HEK293 (cell line): Measurements from ENCODE around the gene PROK1.

Experiments
- CTCF ChIA-PET: fragments of 350-600 bp; formaldehyde crosslinking; extraction: SDS; loops from one replicate; lab custom pipeline; 2021; ENCODE audit warnings: antibody characterized with exemption; lab: Yijun Ruan, JAX
- POLR2A ChIA-PET: fragments of 300-600 bp; formaldehyde crosslinking; extraction: SDS; loops from one replicate; lab custom pipeline; 2020; ENCODE audit warnings: antibody characterized with exemption, inconsistent platforms; lab: Yijun Ruan, JAX
- H3K27ac ChIP-seq: fragments of 200-500 bp; sonication (Bioruptor generic); 2 replicates; pipeline ENCODE4 v1.5.1; 2014; ENCODE audit warnings: low read depth, low read length, control low read depth, inconsistent platforms; ENCODE audit errors: extremely low read depth
- H3K36me3 ChIP-seq, 2 experiments: fragments of 200-500 bp in 1 of 2; sonication (Bioruptor generic) in 1 of 2; 1 replicate in 1 of 2; 2 replicates in 1 of 2; pipeline ENCODE4 v1.5.1; 2014 to 2017; ENCODE audit warnings: inconsistent platforms in 2 of 2, low read length in 2 of 2; ENCODE audit not compliant: control insufficient read depth in 2 of 2, insufficient read depth in 1 of 2
- H3K4me1 ChIP-seq: fragments of 200-500 bp; sonication (Bioruptor generic); 2 replicates; pipeline ENCODE4 v1.5.1; 2014; ENCODE audit warnings: mild to moderate bottlenecking, low read length, inconsistent platforms; ENCODE audit not compliant: control insufficient read depth, insufficient read depth
- H3K4me3 ChIP-seq: 2 replicates; pipeline ENCODE4 v1.5.1; 2011; ENCODE audit warnings: low read depth, mild to moderate bottlenecking, control low read depth, low read length, moderate library complexity
- H3K9me3 ChIP-seq: fragments of 200-500 bp; sonication (Bioruptor generic); 2 replicates; pipeline ENCODE4 v1.5.1; 2014; ENCODE audit warnings: low read depth, low read length, inconsistent platforms; ENCODE audit not compliant: control insufficient read depth, insufficient read depth
- BCL6B ChIP-seq: fragments of 450-650 bp; formaldehyde crosslinking; IDR thresholded peaks from 2 replicates; pipeline ENCODE4 v1.5.1; 2017; ENCODE audit warnings: missing biosample characterization, missing genetic modification characterization
- FEZF1 ChIP-seq: fragments of 450-650 bp; formaldehyde crosslinking; IDR thresholded peaks from 2 replicates; pipeline ENCODE4 v1.5.1; 2016; ENCODE audit warnings: missing biosample characterization, missing genetic modification characterization
- GLIS1 ChIP-seq: fragments of 450-650 bp; formaldehyde crosslinking; IDR thresholded peaks from 2 replicates; pipeline ENCODE4 v1.5.1; 2016; ENCODE audit warnings: missing biosample characterization, missing genetic modification characterization
- SETDB1 ChIP-seq: IDR thresholded peaks from one replicate; pipeline ENCODE4 v1.6.1; 2017; ENCODE audit warnings: mild to moderate bottlenecking, low read length, moderate library complexity, mixed read lengths; ENCODE audit not compliant: insufficient read length
- YY1 ChIP-seq: fragments of 450-650 bp; formaldehyde crosslinking; IDR thresholded peaks from 2 replicates; pipeline ENCODE4 v1.5.1; 2018; ENCODE audit warnings: missing biosample characterization, missing genetic modification characterization
- ZBTB1 ChIP-seq: fragments of 450-650 bp; formaldehyde crosslinking; IDR thresholded peaks from 2 replicates; pipeline ENCODE4 v1.5.1; 2016; ENCODE audit warnings: missing biosample characterization, missing genetic modification characterization
- ZBTB48 ChIP-seq: fragments of 450-650 bp; formaldehyde crosslinking; IDR thresholded peaks from 2 replicates; pipeline ENCODE4 v1.5.1; 2016; ENCODE audit warnings: missing biosample characterization, missing genetic modification characterization
- ZFP41 ChIP-seq: fragments of 450-650 bp; formaldehyde crosslinking; IDR thresholded peaks from 2 replicates; pipeline ENCODE4 v1.5.1; 2016; ENCODE audit warnings: missing biosample characterization, missing genetic modification characterization, borderline replicate concordance
- ZIC2 ChIP-seq: fragments of 450-650 bp; formaldehyde crosslinking; IDR thresholded peaks from 2 replicates; pipeline ENCODE4 v1.5.1; 2016; ENCODE audit warnings: missing biosample characterization, missing genetic modification characterization
- ZNF121 ChIP-seq: fragments of 450-650 bp; formaldehyde crosslinking; IDR thresholded peaks from 2 replicates; pipeline ENCODE4 v1.5.1; 2016; ENCODE audit warnings: missing biosample characterization, missing genetic modification characterization
- ZNF155 ChIP-seq: fragments of 450-650 bp; formaldehyde crosslinking; IDR thresholded peaks from 2 replicates; pipeline ENCODE4 v1.5.1; 2016; ENCODE audit warnings: missing biosample characterization, missing genetic modification characterization
- ZNF16 ChIP-seq: fragments of 450-650 bp; formaldehyde crosslinking; IDR thresholded peaks from 2 replicates; pipeline ENCODE4 v1.5.1; 2016; ENCODE audit warnings: low read depth, missing biosample characterization, missing genetic modification characterization
- ZNF302 ChIP-seq: fragments of 450-650 bp; formaldehyde crosslinking; IDR thresholded peaks from 2 replicates; pipeline ENCODE4 v1.5.1; 2016; ENCODE audit warnings: missing biosample characterization, missing genetic modification characterization, low read depth
- ZNF48 ChIP-seq: fragments of 450-650 bp; formaldehyde crosslinking; IDR thresholded peaks from 2 replicates; pipeline ENCODE4 v1.5.1; 2016; ENCODE audit warnings: missing biosample characterization, missing genetic modification characterization
- ZNF560 ChIP-seq: fragments of 450-650 bp; formaldehyde crosslinking; IDR thresholded peaks from 2 replicates; pipeline ENCODE4 v1.5.1; 2017; ENCODE audit warnings: missing biosample characterization, missing genetic modification characterization, borderline replicate concordance
- ZNF670 ChIP-seq: fragments of 450-650 bp; formaldehyde crosslinking; IDR thresholded peaks from 2 replicates; pipeline ENCODE4 v1.5.1; 2016; ENCODE audit warnings: missing biosample characterization, missing genetic modification characterization, low read depth
- ZNF768 ChIP-seq: fragments of 450-650 bp; formaldehyde crosslinking; IDR thresholded peaks from 2 replicates; pipeline ENCODE4 v1.5.1; 2018; ENCODE audit warnings: missing biosample characterization, mild to moderate bottlenecking, missing genetic modification characterization
- ZNF792 ChIP-seq: fragments of 450-650 bp; formaldehyde crosslinking; IDR thresholded peaks from 2 replicates; pipeline ENCODE4 v1.5.1; 2016; ENCODE audit warnings: missing biosample characterization, missing genetic modification characterization
- TF ChIP-seq, protein P1 (sequence below): fragments of 450-650 bp; formaldehyde crosslinking; IDR thresholded peaks from 2 replicates; pipeline ENCODE4 v1.5.1; 2016; ENCODE audit warnings: missing biosample characterization, missing genetic modification characterization
- TF ChIP-seq, protein P2 (sequence below): fragments of 450-650 bp; formaldehyde crosslinking; IDR thresholded peaks from 2 replicates; pipeline ENCODE4 v1.5.1; 2017; ENCODE audit warnings: missing biosample characterization, missing genetic modification characterization

PROK1 gene

DNA sequence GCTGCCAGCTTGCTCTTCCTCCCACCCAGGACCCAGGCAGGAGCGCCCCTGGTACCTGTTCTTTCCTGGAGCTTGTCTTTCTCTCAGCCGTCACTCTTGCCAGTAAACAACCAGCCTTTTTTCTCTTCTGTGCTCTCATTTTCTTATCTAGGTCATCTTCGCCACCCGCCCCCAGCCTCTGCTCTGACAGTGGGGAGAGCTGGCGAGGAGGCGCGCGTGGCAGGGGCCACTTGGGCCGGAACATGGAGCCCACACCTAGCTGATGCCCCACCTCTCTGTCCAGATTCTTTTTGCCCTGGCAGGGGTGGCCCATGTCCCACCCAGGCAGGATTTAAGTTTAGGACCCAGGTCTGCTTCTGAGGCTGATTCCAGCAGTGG lies 32.3 kb downstream of the PROK1 start:
- Histone ChIP-seq H3K4me3 (no peak overlapping the region), H3K36me3 (no peaks in the 10 kb centered on the region), H3K9me3 (no peaks in the 10 kb centered on the region), H3K27ac (no peak overlapping the region), H3K4me1 (no peaks in the 10 kb centered on the region)
- POLR2A ChIA-PET, result no interaction called here
- no peak for TF ChIP-seq FEZF1
- no peak for TF ChIP-seq ZNF155
- no peak for TF ChIP-seq YY1 (tag by site-specific recombination)
- TF ChIP-seq ZNF48, result no peak
- TF ChIP-seq ZNF670 (tag by site-specific recombination), result no peak
- no peak for TF ChIP-seq ZNF121 (tag by site-specific recombination)
- TF ChIP-seq ZFP41 (tag by site-specific recombination), result no peak
- TF ChIP-seq, protein P1, sequence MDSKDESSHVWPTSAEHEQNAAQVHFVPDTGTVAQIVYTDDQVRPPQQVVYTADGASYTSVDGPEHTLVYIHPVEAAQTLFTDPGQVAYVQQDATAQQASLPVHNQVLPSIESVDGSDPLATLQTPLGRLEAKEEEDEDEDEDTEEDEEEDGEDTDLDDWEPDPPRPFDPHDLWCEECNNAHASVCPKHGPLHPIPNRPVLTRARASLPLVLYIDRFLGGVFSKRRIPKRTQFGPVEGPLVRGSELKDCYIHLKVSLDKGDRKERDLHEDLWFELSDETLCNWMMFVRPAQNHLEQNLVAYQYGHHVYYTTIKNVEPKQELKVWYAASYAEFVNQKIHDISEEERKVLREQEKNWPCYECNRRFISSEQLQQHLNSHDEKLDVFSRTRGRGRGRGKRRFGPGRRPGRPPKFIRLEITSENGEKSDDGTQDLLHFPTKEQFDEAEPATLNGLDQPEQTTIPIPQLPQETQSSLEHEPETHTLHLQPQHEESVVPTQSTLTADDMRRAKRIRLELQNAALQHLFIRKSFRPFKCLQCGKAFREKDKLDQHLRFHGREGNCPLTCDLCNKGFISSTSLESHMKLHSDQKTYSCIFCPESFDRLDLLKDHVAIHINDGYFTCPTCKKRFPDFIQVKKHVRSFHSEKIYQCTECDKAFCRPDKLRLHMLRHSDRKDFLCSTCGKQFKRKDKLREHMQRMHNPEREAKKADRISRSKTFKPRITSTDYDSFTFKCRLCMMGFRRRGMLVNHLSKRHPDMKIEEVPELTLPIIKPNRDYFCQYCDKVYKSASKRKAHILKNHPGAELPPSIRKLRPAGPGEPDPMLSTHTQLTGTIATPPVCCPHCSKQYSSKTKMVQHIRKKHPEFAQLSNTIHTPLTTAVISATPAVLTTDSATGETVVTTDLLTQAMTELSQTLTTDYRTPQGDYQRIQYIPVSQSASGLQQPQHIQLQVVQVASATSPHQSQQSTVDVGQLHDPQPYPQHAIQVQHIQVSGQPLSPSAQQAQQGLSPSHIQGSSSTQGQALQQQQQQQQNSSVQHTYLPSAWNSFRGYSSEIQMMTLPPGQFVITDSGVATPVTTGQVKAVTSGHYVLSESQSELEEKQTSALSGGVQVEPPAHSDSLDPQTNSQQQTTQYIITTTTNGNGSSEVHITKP (tag by site-specific recombination), result no peak
- CTCF ChIA-PET, result interaction anchor here (0.6 to 7.1 kb wide), 4 partner anchors 13 to 709 kb away, joined by 3 to 72 read pairs (median 6); no protein-coding TSS in a partner anchor

GRCh38 chr1:110484801-110485200 lies 33.9 kb downstream of the PROK1 start:
- no peaks in the 10 kb centered on the region for H3K9me3 ChIP-seq
- no peak overlapping the region for H3K27ac ChIP-seq
- CTCF ChIA-PET, result interaction anchor here (1.5 to 3.3 kb wide), 2 partner anchors 11 to 24 kb away, joined by 7 to 25 read pairs; no protein-coding TSS in a partner anchor

More at GRCh38 chr1:110484801-110485200, 33.9 kb downstream of the PROK1 start:
- no peak overlapping the region for H3K4me3 ChIP-seq
- H3K36me3 ChIP-seq, result no peaks in the 10 kb centered on the region
- POLR2A ChIA-PET, result no interaction called here
- H3K4me1 ChIP-seq, result no peaks in the 10 kb centered on the region
- TF ChIP-seq ZNF792 (tag by site-specific recombination), result no peak
- TF ChIP-seq ZNF48, result no peak
- no peak for TF ChIP-seq ZBTB48
- TF ChIP-seq ZIC2, result no peak
- TF ChIP-seq BCL6B (tag by site-specific recombination), result no peak
- TF ChIP-seq SETDB1, result no peak
- no peak for TF ChIP-seq ZNF302 (tag by site-specific recombination)
- TF ChIP-seq, protein P1 (tag by site-specific recombination), result no peak
- no peak for TF ChIP-seq ZNF16 (tag by site-specific recombination)
- no peak for TF ChIP-seq ZNF560 (tag by site-specific recombination)
- no peak for TF ChIP-seq GLIS1
- no peak for TF ChIP-seq ZNF768 (tag by site-specific recombination)
- TF ChIP-seq, protein P2, sequence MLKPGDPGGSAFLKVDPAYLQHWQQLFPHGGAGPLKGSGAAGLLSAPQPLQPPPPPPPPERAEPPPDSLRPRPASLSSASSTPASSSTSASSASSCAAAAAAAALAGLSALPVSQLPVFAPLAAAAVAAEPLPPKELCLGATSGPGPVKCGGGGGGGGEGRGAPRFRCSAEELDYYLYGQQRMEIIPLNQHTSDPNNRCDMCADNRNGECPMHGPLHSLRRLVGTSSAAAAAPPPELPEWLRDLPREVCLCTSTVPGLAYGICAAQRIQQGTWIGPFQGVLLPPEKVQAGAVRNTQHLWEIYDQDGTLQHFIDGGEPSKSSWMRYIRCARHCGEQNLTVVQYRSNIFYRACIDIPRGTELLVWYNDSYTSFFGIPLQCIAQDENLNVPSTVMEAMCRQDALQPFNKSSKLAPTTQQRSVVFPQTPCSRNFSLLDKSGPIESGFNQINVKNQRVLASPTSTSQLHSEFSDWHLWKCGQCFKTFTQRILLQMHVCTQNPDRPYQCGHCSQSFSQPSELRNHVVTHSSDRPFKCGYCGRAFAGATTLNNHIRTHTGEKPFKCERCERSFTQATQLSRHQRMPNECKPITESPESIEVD (tag by site-specific recombination), result no peak
- no peak for TF ChIP-seq ZBTB1
